ENCODE measurements around the gene SNRPD3. TPM values are rescaled to one million over a fixed set of nuclear protein-coding genes. Genes with fewer than 3 reads are reported as not detected.
"Not testable (repeated sequence)": the region's sequence is repeated elsewhere in the genome, so short reads cannot be mapped to it uniquely, and the experiment has no call there.

Gene SNRPD3
- total RNA-seq, 1 donor from 2014 or later = 95.1 TPM

GRCh38 chr22:24594569-24595120 lies 38.8 kb downstream of the SNRPD3 start:
- H3K27ac Mint-ChIP-seq = no peak overlapping the region
- no peak for TF ChIP-seq CTCF (IDR thresholded peaks at IDR 0.05; ENCODE audit: unreplicated experiment)
- H3K9me3 Mint-ChIP-seq = no peaks in the 10 kb centered on the region
- no peak for DNase-seq (ENCODE audit: low spot score in 2 of 2, unreplicated experiment in 2 of 2)
- peaks cover 25% of the 10 kb centered on the region for H3K4me1 Mint-ChIP-seq
- peaks cover 2% of the 10 kb centered on the region for H3K36me3 Mint-ChIP-seq
- H3K27me3 Mint-ChIP-seq (ENCODE audit: low read depth) = no peaks in the 10 kb centered on the region
- no peak overlapping the region for H3K4me3 Mint-ChIP-seq

GRCh38 chr22:24595228-24595627 lies 39.4 kb downstream of the SNRPD3 start:
- no peak for DNase-seq (ENCODE audit: low spot score in 2 of 2, unreplicated experiment in 2 of 2)
- H3K27ac Mint-ChIP-seq = no peak overlapping the region
- H3K9me3 Mint-ChIP-seq = no peaks in the 10 kb centered on the region
- peaks cover 30% of the 10 kb centered on the region for H3K4me1 Mint-ChIP-seq
- no peak for TF ChIP-seq CTCF (IDR thresholded peaks at IDR 0.05; ENCODE audit: unreplicated experiment)
- no peak overlapping the region for H3K4me3 Mint-ChIP-seq
- no peaks in the 10 kb centered on the region for H3K27me3 Mint-ChIP-seq (ENCODE audit: low read depth)
- H3K36me3 Mint-ChIP-seq = peaks cover 2% of the 10 kb centered on the region

- H3K9me3 Mint-ChIP-seq = no peaks in the 10 kb centered on the region
- no peaks in the 10 kb centered on the region for H3K36me3 Mint-ChIP-seq
- H3K4me1 Mint-ChIP-seq = peaks cover 31% of the 10 kb centered on the region
- H3K27ac Mint-ChIP-seq = no peak overlapping the region
- H3K27me3 Mint-ChIP-seq (ENCODE audit: low read depth) = no peaks in the 10 kb centered on the region
- TF ChIP-seq CTCF (IDR thresholded peaks at IDR 0.05; ENCODE audit: unreplicated experiment) = no peak
- no peak for DNase-seq (ENCODE audit: low spot score in 2 of 2, unreplicated experiment in 2 of 2)
- H3K4me3 Mint-ChIP-seq = no peak overlapping the region
These were observed 40.1 kb downstream of the SNRPD3 start for GRCh38 chr22:24595863-24596262.

- H3K4me3 Mint-ChIP-seq; H3K27me3 Mint-ChIP-seq (ENCODE audit: low read depth); H3K36me3 Mint-ChIP-seq; H3K9me3 Mint-ChIP-seq; H3K27ac Mint-ChIP-seq; DNase-seq (ENCODE audit: low spot score in 2 of 2, unreplicated experiment in 2 of 2): not testable (repeated sequence)
- H3K4me1 Mint-ChIP-seq = peaks cover 29% of the 10 kb centered on the region
These were observed 41.3 kb downstream of the SNRPD3 start for GRCh38 chr22:24597076-24597475.

GRCh38 chr22:24599514-24599913 lies 43.7 kb downstream of the SNRPD3 start:
- DNase-seq (ENCODE audit: low spot score in 2 of 2, unreplicated experiment in 2 of 2) = no peak
- H3K36me3 Mint-ChIP-seq = no peaks in the 10 kb centered on the region
- peak overlapping the region; percentile 6 for H3K27ac Mint-ChIP-seq
- TF ChIP-seq CTCF (IDR thresholded peaks at IDR 0.05; ENCODE audit: unreplicated experiment) = no peak
- no peak overlapping the region for H3K4me3 Mint-ChIP-seq
- peaks cover 36% of the 10 kb centered on the region for H3K4me1 Mint-ChIP-seq
- H3K9me3 Mint-ChIP-seq = no peaks in the 10 kb centered on the region
- H3K27me3 Mint-ChIP-seq (ENCODE audit: low read depth) = no peaks in the 10 kb centered on the region

GRCh38 chr22:24599958-24600715 lies 44.3 kb downstream of the SNRPD3 start:
- Mint-ChIP-seq H3K4me1 (peaks cover 29% of the 10 kb centered on the region), H3K27ac (peak overlapping the region; percentile 6)
- H3K27me3 Mint-ChIP-seq (ENCODE audit: low read depth); H3K4me3 Mint-ChIP-seq; DNase-seq (ENCODE audit: low spot score in 2 of 2, unreplicated experiment in 2 of 2); H3K36me3 Mint-ChIP-seq; H3K9me3 Mint-ChIP-seq: not testable (repeated sequence)

Data from mesothelial cell of epicardium (in vitro differentiated cells).